ENCODE measurements around the gene HPGDS. TPM values are rescaled to one million over a fixed set of nuclear protein-coding genes. Genes with fewer than 3 reads are reported as not detected.
A peak's percentile ranks its signal among the peaks of the same experiment; 100 is the strongest.

HPGDS gene
- total RNA-seq, 1 donor from 2014 or later: not detected

GRCh38 chr4:94370533-94371254 is 28.1 kb upstream of the HPGDS start:
- DNase-seq (ENCODE audit: low read depth) (no peak), FAIRE-seq (no peak)
- no peak for TF ChIP-seq CTCF (IDR thresholded peaks at IDR 0.05; ENCODE audit: insufficient read depth, low read length, severe bottlenecking)
- no peaks in the 10 kb centered on the region for H3K36me3 ChIP-seq (ENCODE audit: control insufficient read depth, insufficient read depth, low read length)
- no peak overlapping the region for H3K4me3 ChIP-seq (ENCODE audit: low read depth, low read length)
- no peaks in the 10 kb centered on the region for H3K27me3 ChIP-seq (ENCODE audit: control insufficient read depth, insufficient read depth, low read length)

- Histone ChIP-seq H3K36me3 (ENCODE audit: control insufficient read depth, insufficient read depth, low read length) (no peaks in the 10 kb centered on the region), H3K4me3 (ENCODE audit: low read depth, low read length) (no peak overlapping the region), H3K27me3 (ENCODE audit: control insufficient read depth, insufficient read depth, low read length) (no peaks in the 10 kb centered on the region)
- no peak for DNase-seq (ENCODE audit: low read depth)
- TF ChIP-seq CTCF (IDR thresholded peaks at IDR 0.05; ENCODE audit: insufficient read depth, low read length, severe bottlenecking): no peak
- FAIRE-seq: peak; percentile 28
Measured at GRCh38 chr4:94369046-94369445, 26.4 kb upstream of the HPGDS start.

GRCh38 chr4:94368459-94368858 is 25.8 kb upstream of the HPGDS start:
- FAIRE-seq: no peak
- H3K27me3 ChIP-seq (ENCODE audit: control insufficient read depth, insufficient read depth, low read length): no peaks in the 10 kb centered on the region
- no peak overlapping the region for H3K4me3 ChIP-seq (ENCODE audit: low read depth, low read length)
- H3K36me3 ChIP-seq (ENCODE audit: control insufficient read depth, insufficient read depth, low read length): no peaks in the 10 kb centered on the region
- DNase-seq (ENCODE audit: low read depth): no peak
- no peak for TF ChIP-seq CTCF (IDR thresholded peaks at IDR 0.05; ENCODE audit: insufficient read depth, low read length, severe bottlenecking)

GRCh38 chr4:94365304-94365703 is 22.7 kb upstream of the HPGDS start:
- DNase-seq (ENCODE audit: low read depth) (peak; percentile 26), FAIRE-seq (no peak)
- Histone ChIP-seq H3K36me3 (ENCODE audit: control insufficient read depth, insufficient read depth, low read length) (no peaks in the 10 kb centered on the region), H3K4me3 (ENCODE audit: low read depth, low read length) (no peak overlapping the region), H3K27me3 (ENCODE audit: control insufficient read depth, insufficient read depth, low read length) (no peaks in the 10 kb centered on the region)
- TF ChIP-seq CTCF (IDR thresholded peaks at IDR 0.05; ENCODE audit: insufficient read depth, low read length, severe bottlenecking): no peak

GRCh38 chr4:94364527-94364926 is 21.9 kb upstream of the HPGDS start:
- no peak for TF ChIP-seq CTCF (IDR thresholded peaks at IDR 0.05; ENCODE audit: insufficient read depth, low read length, severe bottlenecking)
- H3K36me3 ChIP-seq (ENCODE audit: control insufficient read depth, insufficient read depth, low read length): no peaks in the 10 kb centered on the region
- FAIRE-seq: no peak
- H3K27me3 ChIP-seq (ENCODE audit: control insufficient read depth, insufficient read depth, low read length): no peaks in the 10 kb centered on the region
- no peak overlapping the region for H3K4me3 ChIP-seq (ENCODE audit: low read depth, low read length)
- no peak for DNase-seq (ENCODE audit: low read depth)

- FAIRE-seq (no peak), DNase-seq (ENCODE audit: low read depth) (no peak)
- Histone ChIP-seq H3K27me3 (ENCODE audit: control insufficient read depth, insufficient read depth, low read length) (no peaks in the 10 kb centered on the region), H3K4me3 (ENCODE audit: low read depth, low read length) (no peak overlapping the region), H3K36me3 (ENCODE audit: control insufficient read depth, insufficient read depth, low read length) (no peaks in the 10 kb centered on the region)
- no peak for TF ChIP-seq CTCF (IDR thresholded peaks at IDR 0.05; ENCODE audit: insufficient read depth, low read length, severe bottlenecking)
Measured at GRCh38 chr4:94363136-94363655, 20.6 kb upstream of the HPGDS start.

Data from bronchial epithelial cell (primary cell).